Germinal center (tissue), 1 donor: ENCODE results near the gene LLGL2.
A peak's percentile ranks its signal among the peaks of the same experiment; 100 is the strongest.

Experiments used
- DNase-seq: peaks from one replicate; pipeline ENCODE4 v3.0.0; 2012; ENCODE audit warnings: mixed read lengths, low spot score

LLGL2 gene

GRCh38 chr17:75550139-75550465 is 24.6 kb downstream of the LLGL2 start:
- DNase-seq: no peak

GRCh38 chr17:75551266-75551665 is 25.8 kb downstream of the LLGL2 start:
- DNase-seq: no peak

- no peak for DNase-seq
These were observed 27.2 kb downstream of the LLGL2 start for GRCh38 chr17:75552425-75553294.

- no peak for DNase-seq
These were observed 28.0 kb downstream of the LLGL2 start for GRCh38 chr17:75553295-75554110.

- no peak for DNase-seq
These were observed 30.2 kb downstream of the LLGL2 start for GRCh38 chr17:75555679-75556153.

- no peak for DNase-seq
These were observed 31.8 kb downstream of the LLGL2 start for GRCh38 chr17:75557075-75557851.

- no peak for DNase-seq
These were observed 32.6 kb downstream of the LLGL2 start for GRCh38 chr17:75557852-75558665.

GRCh38 chr17:75558666-75559530 is 33.4 kb downstream of the LLGL2 start:
- DNase-seq: no peak

- DNase-seq: no peak
These were observed 34.5 kb downstream of the LLGL2 start for GRCh38 chr17:75559958-75560533.

GRCh38 chr17:75561927-75562603 is 36.6 kb downstream of the LLGL2 start:
- no peak for DNase-seq

GRCh38 chr17:75563063-75563758 is 37.7 kb downstream of the LLGL2 start:
- DNase-seq: no peak

- no peak for DNase-seq
These were observed 38.7 kb downstream of the LLGL2 start for GRCh38 chr17:75564195-75564594.

GRCh38 chr17:75565066-75565465 is 39.6 kb downstream of the LLGL2 start:
- no peak for DNase-seq

GRCh38 chr17:75565618-75566017 is 40.1 kb downstream of the LLGL2 start:
- DNase-seq: no peak

- DNase-seq: no peak
These were observed 40.9 kb downstream of the LLGL2 start for GRCh38 chr17:75566416-75566815.

GRCh38 chr17:75566834-75567233 is 41.3 kb downstream of the LLGL2 start:
- DNase-seq: peak; percentile 80

GRCh38 chr17:75568412-75569255 is 43.1 kb downstream of the LLGL2 start:
- no peak for DNase-seq
